Measurements from ENCODE around the gene PBX1.

DNA sequence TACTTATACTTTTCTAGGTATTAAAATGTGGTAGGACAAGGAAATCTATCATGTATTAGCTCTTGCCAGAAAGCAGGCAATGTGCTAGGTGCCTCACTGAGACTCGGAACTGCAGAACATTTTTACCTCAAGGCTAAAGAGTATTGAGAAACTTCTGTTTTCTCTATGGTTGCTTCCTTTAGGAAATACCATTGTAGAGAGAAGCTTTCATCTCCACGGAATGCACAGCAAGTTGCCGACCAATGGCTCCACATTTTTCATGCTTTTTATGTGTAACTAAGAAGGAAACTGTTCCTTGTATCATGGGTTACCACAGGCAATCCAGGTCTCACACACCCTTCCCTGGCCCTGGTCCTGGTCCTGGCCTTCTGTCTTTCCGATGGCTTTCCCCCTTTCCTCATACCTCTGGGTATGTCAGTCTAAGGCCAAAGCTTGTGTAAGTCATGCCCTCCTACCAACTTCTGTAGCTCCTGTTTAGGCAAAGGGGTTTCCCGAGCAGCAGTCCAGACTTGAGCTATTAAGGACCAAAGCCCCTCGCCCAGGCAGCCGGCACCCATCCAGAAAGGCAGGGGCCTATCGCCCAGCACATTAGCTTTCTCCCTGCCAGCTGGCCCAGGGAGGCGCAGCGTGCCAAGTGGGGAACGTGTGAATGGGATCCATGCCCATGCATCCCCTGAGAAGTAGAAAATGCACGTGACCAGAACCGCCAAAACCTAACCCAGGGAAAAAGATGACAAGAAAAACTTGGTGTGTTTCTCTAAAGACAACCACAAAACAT lies 225.0 kb downstream of the PBX1 start:
- TF ChIP-seq POLR2AphosphoS5 (IDR thresholded peaks at IDR 0.05; ENCODE audit: low read depth, low read length) (no peak), TAF1 (IDR thresholded peaks at IDR 0.05; ENCODE audit: borderline replicate concordance, insufficient read depth, low read length) (no peak), SIN3A (IDR thresholded peaks at IDR 0.05; ENCODE audit: borderline replicate concordance, insufficient read depth, low read length) (no peak)
- TF ChIP-seq, protein P1, sequence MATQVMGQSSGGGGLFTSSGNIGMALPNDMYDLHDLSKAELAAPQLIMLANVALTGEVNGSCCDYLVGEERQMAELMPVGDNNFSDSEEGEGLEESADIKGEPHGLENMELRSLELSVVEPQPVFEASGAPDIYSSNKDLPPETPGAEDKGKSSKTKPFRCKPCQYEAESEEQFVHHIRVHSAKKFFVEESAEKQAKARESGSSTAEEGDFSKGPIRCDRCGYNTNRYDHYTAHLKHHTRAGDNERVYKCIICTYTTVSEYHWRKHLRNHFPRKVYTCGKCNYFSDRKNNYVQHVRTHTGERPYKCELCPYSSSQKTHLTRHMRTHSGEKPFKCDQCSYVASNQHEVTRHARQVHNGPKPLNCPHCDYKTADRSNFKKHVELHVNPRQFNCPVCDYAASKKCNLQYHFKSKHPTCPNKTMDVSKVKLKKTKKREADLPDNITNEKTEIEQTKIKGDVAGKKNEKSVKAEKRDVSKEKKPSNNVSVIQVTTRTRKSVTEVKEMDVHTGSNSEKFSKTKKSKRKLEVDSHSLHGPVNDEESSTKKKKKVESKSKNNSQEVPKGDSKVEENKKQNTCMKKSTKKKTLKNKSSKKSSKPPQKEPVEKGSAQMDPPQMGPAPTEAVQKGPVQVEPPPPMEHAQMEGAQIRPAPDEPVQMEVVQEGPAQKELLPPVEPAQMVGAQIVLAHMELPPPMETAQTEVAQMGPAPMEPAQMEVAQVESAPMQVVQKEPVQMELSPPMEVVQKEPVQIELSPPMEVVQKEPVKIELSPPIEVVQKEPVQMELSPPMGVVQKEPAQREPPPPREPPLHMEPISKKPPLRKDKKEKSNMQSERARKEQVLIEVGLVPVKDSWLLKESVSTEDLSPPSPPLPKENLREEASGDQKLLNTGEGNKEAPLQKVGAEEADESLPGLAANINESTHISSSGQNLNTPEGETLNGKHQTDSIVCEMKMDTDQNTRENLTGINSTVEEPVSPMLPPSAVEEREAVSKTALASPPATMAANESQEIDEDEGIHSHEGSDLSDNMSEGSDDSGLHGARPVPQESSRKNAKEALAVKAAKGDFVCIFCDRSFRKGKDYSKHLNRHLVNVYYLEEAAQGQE (IDR thresholded peaks at IDR 0.05; ENCODE audit: insufficient read depth in 1 of 2, low read depth in 2 of 2, low read length in 2 of 2): no peak
